22Rv1 (cell line): ENCODE results near the gene SIL1.

Experiments
- CTCF ChIP-seq: fragments of 450-650 bp; IDR thresholded peaks from 2 replicates; pipeline ENCODE4 v1.5.1; 2017; ENCODE audit warnings: mild to moderate bottlenecking
- ZFX ChIP-seq: fragments of 450-650 bp; IDR thresholded peaks from 2 replicates; pipeline ENCODE4 v1.6.1; 2017; ENCODE audit warnings: antibody characterized with exemption, borderline replicate concordance

GRCh38 chr5:138981586-138981985 lies 216.6 kb downstream of the SIL1 start:
- TF ChIP-seq CTCF (no peak), ZFX (no peak)
